ENCODE measurements around the gene CTRB2.

The CTRB2 gene

DNA sequence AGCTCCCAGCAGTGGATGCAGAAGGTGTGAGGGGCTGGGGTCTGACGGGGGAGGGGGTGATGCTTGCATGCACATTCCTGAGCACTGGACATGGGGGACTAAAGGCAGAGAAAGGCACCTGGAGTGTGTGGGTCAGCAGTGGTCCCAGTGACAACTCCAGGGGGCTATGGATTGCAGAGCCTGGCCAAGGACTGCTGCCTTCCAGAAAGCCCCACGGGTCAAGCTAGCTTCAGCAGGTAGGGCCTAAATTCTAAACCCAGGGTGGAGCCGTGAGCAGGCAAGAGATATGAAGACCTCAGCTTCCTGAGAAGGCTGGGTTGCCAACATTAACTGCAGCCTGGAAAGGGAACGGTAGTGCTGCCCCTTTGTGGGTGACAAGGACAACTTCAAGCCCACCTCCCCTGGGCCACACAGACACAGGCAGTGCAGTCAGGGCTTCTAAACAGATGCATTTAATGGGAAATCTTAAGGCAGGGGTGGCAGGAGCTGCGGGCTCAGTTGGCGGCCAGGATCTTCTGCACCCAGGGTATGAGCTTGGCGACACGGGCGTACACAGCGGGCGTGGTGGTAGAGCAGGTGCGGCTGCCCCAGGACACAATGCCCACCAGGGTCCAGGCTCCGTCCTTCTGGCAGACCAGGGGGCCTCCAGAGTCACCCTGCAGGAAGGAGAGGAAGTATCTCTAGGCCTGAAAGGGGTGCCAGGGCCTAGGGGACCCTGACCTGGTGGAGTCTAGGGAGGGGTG is 3.1 kb downstream of the CTRB2 start:
- DNase-seq: no peak

DNA sequence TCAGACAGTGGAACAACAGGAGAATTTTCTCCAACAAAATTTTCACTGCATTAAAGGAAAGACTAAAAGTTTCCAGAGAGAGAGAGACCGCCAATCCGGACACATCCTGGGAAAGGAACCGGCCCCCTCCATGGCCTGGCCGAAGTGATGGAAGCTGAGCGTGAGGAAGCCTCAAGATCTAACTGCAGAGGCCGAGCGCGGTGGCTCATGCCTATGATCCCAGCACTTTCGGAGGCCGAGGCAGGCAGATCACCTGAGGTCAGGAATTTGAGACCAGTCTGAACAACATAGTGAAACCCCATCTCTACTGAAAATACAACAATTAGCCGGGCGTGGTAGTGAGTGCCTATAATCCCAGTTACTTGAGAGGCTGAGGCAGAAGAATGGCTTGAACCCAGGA is 3.9 kb downstream of the CTRB2 start:
- DNase-seq: no peak

DNA sequence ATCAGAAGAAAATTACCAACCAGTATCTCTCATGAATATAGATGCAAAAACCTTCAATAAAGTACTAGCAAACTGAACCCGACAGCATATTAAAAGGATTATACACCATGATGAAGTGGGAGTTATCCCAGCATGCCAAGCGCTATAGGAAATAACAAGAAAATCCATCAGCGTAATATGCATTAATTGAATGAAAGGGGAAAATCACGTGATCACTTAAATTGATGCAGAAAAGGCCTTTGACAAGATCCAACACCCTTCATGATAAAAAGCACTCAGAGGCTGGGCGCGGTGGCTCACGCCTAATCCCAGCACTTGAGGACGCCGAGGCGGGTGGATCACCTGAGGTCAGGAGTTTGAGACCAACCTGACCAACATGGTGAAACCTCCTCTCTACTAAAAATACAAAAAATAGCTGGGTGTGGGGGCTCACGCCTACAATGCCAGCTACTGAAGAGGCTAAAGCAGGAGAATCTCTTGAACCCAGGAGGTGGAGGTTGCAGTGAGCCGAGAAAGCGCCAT is 4.8 kb downstream of the CTRB2 start:
- no peak for DNase-seq

DNA sequence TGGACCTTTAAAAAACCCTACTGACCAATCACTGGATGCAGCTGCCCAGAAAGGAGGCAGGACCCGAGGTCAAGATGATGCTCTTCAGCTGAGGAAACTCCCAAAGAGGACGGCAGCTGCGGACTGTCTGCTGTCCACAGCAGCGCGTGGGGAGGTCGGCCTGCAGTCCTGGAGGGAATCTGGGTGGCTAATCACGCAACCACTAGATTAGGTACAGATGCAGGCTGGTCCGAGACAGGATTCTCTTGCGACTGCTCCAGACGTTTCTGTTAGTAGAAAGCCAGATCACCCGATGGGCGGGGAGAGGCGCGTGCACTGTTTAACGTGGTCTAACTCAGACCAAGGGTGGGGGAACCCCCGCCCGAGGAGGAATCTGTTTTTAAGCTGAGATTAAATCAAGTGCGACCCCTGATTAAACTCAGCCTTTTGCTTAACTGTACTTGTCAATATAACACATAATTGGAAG is 8.8 kb downstream of the CTRB2 start:
- DNase-seq: no peak

- no peak for DNase-seq
Measured at GRCh38 chr16:75197522-75198134, 9.3 kb downstream of the CTRB2 start.

- DNase-seq: no peak
Measured at GRCh38 chr16:75196836-75197235, 10.1 kb downstream of the CTRB2 start.

- no peak for DNase-seq
Measured at GRCh38 chr16:75195811-75196790, 10.9 kb downstream of the CTRB2 start.

- no peak for DNase-seq
Measured at GRCh38 chr16:75193730-75194444, 13.1 kb downstream of the CTRB2 start.

DNA sequence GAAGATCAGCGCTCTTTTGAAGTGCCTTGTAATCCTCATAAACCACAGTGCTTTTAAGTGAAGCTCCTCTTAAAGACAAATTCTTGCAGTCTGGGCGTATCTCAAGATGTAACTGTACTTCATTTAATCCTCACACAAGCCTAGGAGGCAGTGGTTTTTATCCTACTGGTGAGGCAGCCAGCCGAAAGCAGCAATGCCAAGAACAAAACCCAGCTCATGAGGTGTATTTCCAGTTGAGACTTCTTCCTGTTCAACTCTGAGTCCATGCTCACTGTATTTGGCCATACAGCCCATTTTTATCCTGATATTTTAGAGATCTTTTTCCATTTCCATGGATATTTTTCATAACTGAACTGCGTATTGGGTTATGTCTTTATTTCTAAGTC is 13.7 kb downstream of the CTRB2 start:
- no peak for DNase-seq

DNA sequence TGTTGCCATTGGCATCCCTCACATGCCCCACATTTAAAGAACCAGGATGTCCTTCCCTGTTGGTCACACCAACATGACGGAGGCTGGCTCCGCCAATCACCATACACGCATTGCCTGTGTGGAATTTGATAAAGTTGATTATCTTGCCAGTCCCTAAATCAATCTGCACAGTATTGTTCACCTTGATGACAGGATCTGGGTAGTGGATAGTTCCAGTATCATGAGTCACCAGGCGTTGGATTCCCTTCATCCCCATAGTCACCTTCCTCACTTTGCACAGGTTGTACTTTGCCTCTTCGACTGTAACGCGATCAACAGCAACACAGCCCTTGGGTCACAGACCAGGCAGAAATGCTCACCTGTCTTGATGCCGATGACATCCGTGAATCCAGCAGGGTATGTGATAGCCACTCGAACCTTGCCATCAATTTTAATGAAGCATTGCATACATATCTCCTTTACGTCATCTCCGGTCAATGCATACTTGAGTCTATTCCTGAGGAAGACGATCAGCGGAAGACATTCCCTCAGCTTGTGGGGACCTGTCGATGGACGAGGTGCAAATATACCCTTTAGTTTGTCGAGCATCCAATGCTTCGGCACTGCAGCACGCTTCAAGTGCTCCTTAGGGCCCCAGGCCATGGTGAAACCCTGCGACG is 14.2 kb downstream of the CTRB2 start:
- DNase-seq: no peak

- DNase-seq: no peak
Measured at GRCh38 chr16:75189638-75190245, 17.2 kb downstream of the CTRB2 start.

GRCh38 chr16:75188832-75189477 is 18.0 kb downstream of the CTRB2 start:
- DNase-seq: no peak

- no peak for DNase-seq
Measured at GRCh38 chr16:75181630-75182029, 25.3 kb downstream of the CTRB2 start.

DNA sequence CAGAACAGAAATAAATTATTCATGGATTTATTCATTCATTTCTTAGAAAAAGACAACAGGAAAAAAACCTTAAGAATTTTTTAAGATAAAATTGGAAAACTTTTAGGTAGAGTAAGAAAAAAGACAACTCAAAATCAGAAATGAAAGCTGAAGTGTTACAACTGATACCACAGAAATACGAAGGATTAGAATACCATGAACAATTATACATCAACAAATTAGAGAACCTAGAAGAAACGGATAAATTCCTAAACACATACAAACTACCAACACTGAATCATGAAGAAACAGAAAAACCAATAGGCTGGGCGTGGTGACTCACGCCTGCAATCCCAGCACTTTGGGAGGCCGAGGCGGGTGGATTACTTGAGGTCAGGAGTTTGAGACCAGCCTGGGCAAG is 27.8 kb downstream of the CTRB2 start:
- no peak for DNase-seq

DNA sequence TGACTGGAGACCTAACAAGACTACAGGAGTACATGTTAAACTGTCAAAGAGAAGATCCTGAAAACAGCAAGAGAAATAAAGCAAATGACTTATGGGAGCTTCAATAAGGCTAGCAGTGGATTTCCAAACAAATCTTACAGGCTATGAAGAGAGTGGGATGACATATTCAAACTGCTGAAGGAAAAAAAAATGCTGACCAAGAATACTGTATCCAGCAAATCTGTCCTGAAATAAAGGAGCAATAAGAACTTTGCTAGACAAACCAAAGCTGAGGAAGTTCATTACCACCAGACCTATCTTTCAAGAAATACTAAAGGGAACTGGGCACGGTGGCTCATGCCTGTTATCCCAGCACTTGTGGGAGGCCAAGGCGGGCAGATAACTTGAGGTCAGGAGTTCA is 30.0 kb downstream of the CTRB2 start:
- DNase-seq: no peak

GRCh38 chr16:75175074-75175473 is 31.9 kb downstream of the CTRB2 start:
- no peak for DNase-seq

GRCh38 chr16:75172578-75172977 is 34.4 kb downstream of the CTRB2 start:
- DNase-seq: no peak

DNA sequence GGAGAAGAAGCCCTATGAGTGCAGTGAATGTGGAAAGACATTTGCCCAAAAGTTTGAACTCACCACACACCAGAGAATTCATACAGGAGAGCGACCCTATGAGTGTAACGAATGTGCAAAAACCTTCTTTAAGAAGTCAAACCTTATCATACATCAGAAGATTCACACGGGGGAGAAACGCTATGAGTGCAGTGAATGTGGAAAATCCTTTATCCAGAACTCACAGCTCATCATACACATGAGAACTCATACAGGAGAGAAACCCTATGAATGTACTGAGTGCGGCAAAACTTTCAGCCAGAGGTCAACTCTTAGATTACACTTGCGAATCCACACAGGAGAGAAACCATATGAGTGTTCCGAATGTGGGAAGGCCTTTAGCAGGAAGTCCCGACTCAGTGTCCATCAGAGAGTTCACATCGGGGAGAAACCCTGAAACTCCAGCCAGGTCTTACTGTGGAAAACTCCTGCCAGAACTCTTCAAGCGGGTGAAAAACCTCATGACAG is 37.0 kb downstream of the CTRB2 start:
- no peak for DNase-seq

DNA sequence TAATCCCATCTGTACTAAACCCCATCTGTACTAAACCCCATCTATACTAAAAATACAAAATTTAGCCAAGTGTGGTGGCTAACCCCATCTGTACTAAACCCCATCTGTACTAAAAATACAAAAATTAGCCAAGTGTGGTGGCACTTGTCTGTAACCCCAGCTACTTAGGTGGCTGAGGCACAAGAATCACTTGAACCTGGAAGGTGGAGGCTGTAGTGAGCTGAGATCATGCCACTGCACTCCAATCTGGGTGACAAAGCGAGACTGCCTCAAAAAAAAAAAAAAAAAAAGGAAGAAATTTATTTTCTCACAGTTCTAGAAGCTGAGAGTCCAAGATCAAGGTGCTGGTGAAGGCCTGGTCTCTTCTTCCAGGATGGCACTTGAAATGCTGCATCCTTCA is 46.6 kb downstream of the CTRB2 start:
- no peak for DNase-seq

Data from activated CD4-positive, alpha-beta T cell treated with anti-CD3 and anti-CD28 coated beads, Interleukin-2, amount 50 U/mL, for 16 hours (primary cell).